Measurements from ENCODE around the gene IFNW1. TPM values are rescaled to one million over a fixed set of nuclear protein-coding genes. Genes with fewer than 3 reads are reported as not detected.
"Not testable (repeated sequence)": the region's sequence is repeated elsewhere in the genome, so short reads cannot be mapped to it uniquely, and the experiment has no call there.

Gene IFNW1
- not detected for total RNA-seq

DNA sequence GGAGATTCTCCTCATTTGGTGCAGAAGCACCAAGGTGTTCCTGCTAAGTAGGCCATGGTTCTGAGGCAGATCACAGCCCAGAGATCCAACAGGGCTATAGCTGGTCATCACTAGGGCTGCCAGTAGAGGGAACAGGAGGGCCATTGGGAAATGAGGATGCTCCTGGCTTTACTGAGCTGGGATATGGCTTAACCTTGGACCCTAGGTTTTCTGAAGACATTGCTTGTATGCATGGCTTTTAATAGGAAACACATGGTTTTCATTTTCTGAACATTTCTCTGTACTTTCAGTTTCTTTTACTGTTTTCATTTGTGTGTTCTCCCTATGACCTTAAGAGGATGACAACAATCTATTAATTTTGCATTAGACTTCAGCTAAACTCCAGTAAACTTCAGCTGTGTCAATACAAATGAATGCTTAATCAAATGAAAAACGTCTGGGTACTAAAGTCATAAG is at the start of gene IFNW1:
Gene IFNW1, minus strand, starts transcription at position 406 of the 456 bp plus-strand sequence. Its CDS starts 262 bp downstream, at position 144.
- no peak within 1 kb of the TSS for H3K4me3 ChIP-seq (ENCODE audit: low read depth, poor library complexity, severe bottlenecking)
- WGBS, 2 donors = 37 to 45% methylated on average over 1 of the region's 1 CpG
- intact Hi-C loops (cut with DNase I; ENCODE audit: low total_unique reads) = no loop called here
- DNase-seq (ENCODE audit: low spot score in 2 of 2) = no peak
- TF ChIP-seq CTCF (IDR thresholded peaks at IDR 0.05) = no peak
- no peak for TF ChIP-seq POLR2A (IDR thresholded peaks at IDR 0.05)

GRCh38 chr9:21187487-21187886 is 45.9 kb upstream of the IFNW1 start, which contains the start of gene IFNA4:
IFNA4 (minus strand) TSS chr9:21187587; CDS start chr9:21187531, 56 bp downstream.
- intact Hi-C loops (cut with DNase I; ENCODE audit: low total_unique reads); DNase-seq (ENCODE audit: low spot score in 2 of 2); H3K4me3 ChIP-seq (ENCODE audit: low read depth, poor library complexity, severe bottlenecking): not testable (repeated sequence)
- WGBS, 2 donors = 86 to 95% methylated on average over 3 of the region's 3 CpGs

- H3K4me3 ChIP-seq (ENCODE audit: low read depth, poor library complexity, severe bottlenecking); intact Hi-C loops (cut with DNase I; ENCODE audit: low total_unique reads): not testable (repeated sequence)
- 37 to 43% methylated on average over 4 of the region's 4 CpGs for WGBS, 2 donors
- DNase-seq (ENCODE audit: low spot score in 2 of 2) = peak in 1 of 2 donors; percentile 68
Measured at GRCh38 chr9:21182810-21183736, 41.4 kb upstream of the IFNW1 start.

- no peak for DNase-seq (ENCODE audit: low spot score in 2 of 2)
- H3K4me3 ChIP-seq (ENCODE audit: low read depth, poor library complexity, severe bottlenecking) = no peak overlapping the region
- intact Hi-C loops (cut with DNase I; ENCODE audit: low total_unique reads) = no loop called here
- TF ChIP-seq CTCF (IDR thresholded peaks at IDR 0.05) (no peak), POLR2A (IDR thresholded peaks at IDR 0.05) (no peak)
- 75 to 81% methylated on average over 2 of the region's 2 CpGs for WGBS, 2 donors
Measured at GRCh38 chr9:21174671-21175070, 33.0 kb upstream of the IFNW1 start.

- no peak for DNase-seq (ENCODE audit: low spot score in 2 of 2)
- WGBS, 2 donors = 81 to 87% methylated on average over 3 of the region's 3 CpGs
- no peak overlapping the region for H3K4me3 ChIP-seq (ENCODE audit: low read depth, poor library complexity, severe bottlenecking)
- intact Hi-C loops (cut with DNase I; ENCODE audit: low total_unique reads) = no loop called here
- no peak for TF ChIP-seq CTCF (IDR thresholded peaks at IDR 0.05)
- TF ChIP-seq POLR2A (IDR thresholded peaks at IDR 0.05) = no peak
Measured at GRCh38 chr9:21172156-21172555, 30.5 kb upstream of the IFNW1 start.

DNA sequence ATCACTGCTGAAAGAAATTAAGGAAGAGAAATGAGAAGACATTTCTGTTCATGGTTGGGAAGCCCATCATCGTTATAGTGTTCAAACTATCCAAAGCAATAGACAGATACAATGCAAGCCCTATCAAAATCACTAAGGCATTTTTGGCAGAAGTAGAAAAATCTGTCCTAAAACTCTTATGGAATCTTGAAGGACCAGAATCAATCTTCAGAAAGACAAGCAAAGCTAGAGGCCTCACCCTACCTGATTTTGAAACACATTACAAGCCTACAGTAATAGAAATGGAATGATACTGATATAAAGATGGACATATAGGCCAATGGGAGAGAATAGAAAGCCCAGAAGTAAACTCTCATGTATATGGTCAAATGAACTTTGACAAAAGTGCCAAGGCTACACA is 29.7 kb upstream of the IFNW1 start:
- 69 to 85% methylated on average over 1 of the region's 1 CpG for WGBS, 2 donors
- intact Hi-C loops (cut with DNase I; ENCODE audit: low total_unique reads) = no loop called here

DNA sequence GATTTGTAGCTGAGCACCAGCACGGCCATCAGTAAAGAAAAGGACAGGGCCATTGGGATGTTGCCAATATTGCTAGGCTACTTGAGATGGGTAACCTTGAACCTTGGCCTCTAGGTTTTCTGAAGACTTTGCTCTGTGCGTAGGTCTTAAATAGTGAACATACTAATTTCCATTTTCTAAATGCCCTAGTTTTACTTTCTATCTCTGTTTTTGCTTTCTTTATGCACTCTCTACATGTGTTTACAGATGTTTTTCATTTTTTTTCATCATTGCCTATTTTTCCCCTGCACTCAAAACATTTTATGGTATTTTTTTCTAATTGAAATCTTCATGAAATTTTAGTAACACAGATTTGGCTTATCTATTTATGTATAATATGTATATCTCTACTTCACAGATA is 24.9 kb upstream of the IFNW1 start, which contains the start of gene IFNA21:
Gene IFNA21, minus strand, starts transcription at position 101 of the 400 bp plus-strand sequence. Its CDS starts 48 bp downstream, at position 53.
- intact Hi-C loops (cut with DNase I; ENCODE audit: low total_unique reads); H3K4me3 ChIP-seq (ENCODE audit: low read depth, poor library complexity, severe bottlenecking); DNase-seq (ENCODE audit: low spot score in 2 of 2): not testable (repeated sequence)
- 89 to 90% methylated on average over 2 of the region's 2 CpGs for WGBS, 2 donors

More for the DNA sequence above, 29.7 kb upstream of the IFNW1 start:
- no peak for TF ChIP-seq CTCF (IDR thresholded peaks at IDR 0.05)
- no peak for TF ChIP-seq POLR2A (IDR thresholded peaks at IDR 0.05)
- no peak for DNase-seq (ENCODE audit: low spot score in 2 of 2)
- H3K4me3 ChIP-seq (ENCODE audit: low read depth, poor library complexity, severe bottlenecking) = no peak overlapping the region

Measured in lower leg skin (tissue), 4 donors.